ENCODE data around the gene LRRC52. TPM values are rescaled to one million over a fixed set of nuclear protein-coding genes. Genes with fewer than 3 reads are reported as not detected.
"Not testable (repeated sequence)": the region's sequence is repeated elsewhere in the genome, so short reads cannot be mapped to it uniquely, and the experiment has no call there.

LRRC52 gene
- total RNA-seq, 1 experiment from 2014 or later = not detected

GRCh38 chr1:165570078-165570477 is 26.3 kb downstream of the LRRC52 start:
- DNase-seq (ENCODE audit: low read depth, low spot score) = no peak
- in situ Hi-C loops (cut with HindIII; ENCODE audit: low pct_unique_long_range_greater_than_20kb, low sequenced_read_pairs) = no loop called here

- in situ Hi-C loops (cut with HindIII; ENCODE audit: low pct_unique_long_range_greater_than_20kb, low sequenced_read_pairs) = no loop called here
These were observed 30.0 kb downstream of the LRRC52 start for GRCh38 chr1:165573787-165574186.

GRCh38 chr1:165574295-165574694 is 30.5 kb downstream of the LRRC52 start:
- DNase-seq (ENCODE audit: low read depth, low spot score) = no peak
- in situ Hi-C loops (cut with HindIII; ENCODE audit: low pct_unique_long_range_greater_than_20kb, low sequenced_read_pairs) = no loop called here

More at GRCh38 chr1:165573787-165574186, 30.0 kb downstream of the LRRC52 start:
- DNase-seq (ENCODE audit: low read depth, low spot score) = no peak

- in situ Hi-C loops (cut with HindIII; ENCODE audit: low pct_unique_long_range_greater_than_20kb, low sequenced_read_pairs) = no loop called here
- no peak for DNase-seq (ENCODE audit: low read depth, low spot score)
These were observed 31.8 kb downstream of the LRRC52 start for GRCh38 chr1:165575468-165576099.

GRCh38 chr1:165576536-165576935 is 32.7 kb downstream of the LRRC52 start:
- in situ Hi-C loops (cut with HindIII; ENCODE audit: low pct_unique_long_range_greater_than_20kb, low sequenced_read_pairs) = no loop called here

GRCh38 chr1:165577707-165578106 is 33.9 kb downstream of the LRRC52 start:
- in situ Hi-C loops (cut with HindIII; ENCODE audit: low pct_unique_long_range_greater_than_20kb, low sequenced_read_pairs) = no loop called here

More at GRCh38 chr1:165576536-165576935, 32.7 kb downstream of the LRRC52 start:
- DNase-seq (ENCODE audit: low read depth, low spot score) = no peak

GRCh38 chr1:165580931-165581871 is 37.4 kb downstream of the LRRC52 start:
- no peak for DNase-seq (ENCODE audit: low read depth, low spot score)
- in situ Hi-C loops (cut with HindIII; ENCODE audit: low pct_unique_long_range_greater_than_20kb, low sequenced_read_pairs) = no loop called here

More at GRCh38 chr1:165577707-165578106, 33.9 kb downstream of the LRRC52 start:
- no peak for DNase-seq (ENCODE audit: low read depth, low spot score)

GRCh38 chr1:165581926-165582325 is 38.1 kb downstream of the LRRC52 start:
- in situ Hi-C loops (cut with HindIII; ENCODE audit: low pct_unique_long_range_greater_than_20kb, low sequenced_read_pairs) = no loop called here
- DNase-seq (ENCODE audit: low read depth, low spot score) = no peak

GRCh38 chr1:165586398-165586797 is 42.6 kb downstream of the LRRC52 start:
- DNase-seq (ENCODE audit: low read depth, low spot score) = no peak
- in situ Hi-C loops (cut with HindIII; ENCODE audit: low pct_unique_long_range_greater_than_20kb, low sequenced_read_pairs) = no loop called here

- in situ Hi-C loops (cut with HindIII; ENCODE audit: low pct_unique_long_range_greater_than_20kb, low sequenced_read_pairs) = loop anchor here (10.0 kb wide), 1 partner anchor 197 kb away; no protein-coding TSS in a partner anchor
These were observed 47.6 kb downstream of the LRRC52 start for GRCh38 chr1:165591391-165591790.

GRCh38 chr1:165592945-165593823 is 49.4 kb downstream of the LRRC52 start:
- in situ Hi-C loops (cut with HindIII; ENCODE audit: low pct_unique_long_range_greater_than_20kb, low sequenced_read_pairs) = loop anchor here (10.0 kb wide), 1 partner anchor 198 kb away; no protein-coding TSS in a partner anchor

More at GRCh38 chr1:165591391-165591790, 47.6 kb downstream of the LRRC52 start:
- not testable (repeated sequence) for DNase-seq (ENCODE audit: low read depth, low spot score)

GRCh38 chr1:165595246-165595938 is 51.6 kb downstream of the LRRC52 start:
- no peak for DNase-seq (ENCODE audit: low read depth, low spot score)
- in situ Hi-C loops (cut with HindIII; ENCODE audit: low pct_unique_long_range_greater_than_20kb, low sequenced_read_pairs) = loop anchor here (10.0 kb wide), 1 partner anchor 201 kb away; no protein-coding TSS in a partner anchor

More at GRCh38 chr1:165592945-165593823, 49.4 kb downstream of the LRRC52 start:
- DNase-seq (ENCODE audit: low read depth, low spot score) = peak; percentile 84

GRCh38 chr1:165597883-165598675 is 54.3 kb downstream of the LRRC52 start:
- DNase-seq (ENCODE audit: low read depth, low spot score) = peak; percentile 97
- in situ Hi-C loops (cut with HindIII; ENCODE audit: low pct_unique_long_range_greater_than_20kb, low sequenced_read_pairs) = loop anchor here (10.0 kb wide), 1 partner anchor 203 kb away; no protein-coding TSS in a partner anchor

GRCh38 chr1:165598676-165599059 is 54.9 kb downstream of the LRRC52 start:
- in situ Hi-C loops (cut with HindIII; ENCODE audit: low pct_unique_long_range_greater_than_20kb, low sequenced_read_pairs) = loop anchor here (10.0 kb wide), 1 partner anchor 204 kb away; no protein-coding TSS in a partner anchor
- no peak for DNase-seq (ENCODE audit: low read depth, low spot score)

GRCh38 chr1:165600793-165601192 is 57.0 kb downstream of the LRRC52 start:
- in situ Hi-C loops (cut with HindIII; ENCODE audit: low pct_unique_long_range_greater_than_20kb, low sequenced_read_pairs) = no loop called here

GRCh38 chr1:165603810-165604209 is 60.0 kb downstream of the LRRC52 start:
- no peak for DNase-seq (ENCODE audit: low read depth, low spot score)

More at GRCh38 chr1:165600793-165601192, 57.0 kb downstream of the LRRC52 start:
- no peak for DNase-seq (ENCODE audit: low read depth, low spot score)

More at GRCh38 chr1:165603810-165604209, 60.0 kb downstream of the LRRC52 start:
- in situ Hi-C loops (cut with HindIII; ENCODE audit: low pct_unique_long_range_greater_than_20kb, low sequenced_read_pairs) = no loop called here

All from SK-MEL-5 (cell line).